Renal pelvis (tissue), 12 donors: Measurements from ENCODE around the gene PTGFRN. TPM values are rescaled to one million over a fixed set of nuclear protein-coding genes. Genes with fewer than 3 reads are reported as not detected.
"Not testable (repeated sequence)": the region's sequence is repeated elsewhere in the genome, so short reads cannot be mapped to it uniquely, and the experiment has no call there.

ENCODE experiments used
- DNase-seq: peaks from one replicate; pipeline ENCODE4 v3.0.0-alpha.2; 2013
- long read RNA-seq, 16 experiments: transcript quantifications; one replicate each; lab custom pipeline, GENCODE V29; 2026
- polyA plus RNA-seq, 3 donors: library from polyadenylated mRNA; unstranded; fragments of 120-200 nt; gene quantifications; one replicate each; pipeline ENCODE4 v1.2.1, GENCODE V29; 2013; ENCODE audit not compliant: insufficient read length in 3 of 3

The PTGFRN gene
- polyA plus RNA-seq = 10 to 100 TPM; 45.3 to 53.3 (median 48.9) TPM
- long read RNA-seq, donor 1, full-length matches to known transcripts = 1 of 1 reads
- long read RNA-seq, donor 1, partial matches to known transcripts = 0 of 1 reads
- long read RNA-seq, donor 1, other reads (novel, unspliced or antisense) = 0 of 1 reads
- long read RNA-seq, donor 2, full-length matches to known transcripts = 5 of 5 reads
- long read RNA-seq, donor 2, partial matches to known transcripts = 0 of 5 reads
- long read RNA-seq, donor 2, other reads (novel, unspliced or antisense) = 0 of 5 reads
- long read RNA-seq, donor 3, full-length matches to known transcripts = 2 of 2 reads
- long read RNA-seq, donor 3, partial matches to known transcripts = 0 of 2 reads
- long read RNA-seq, donor 3, other reads (novel, unspliced or antisense) = 0 of 2 reads
- long read RNA-seq, donor 4, full-length matches to known transcripts = 1 of 1 reads
- long read RNA-seq, donor 4, partial matches to known transcripts = 0 of 1 reads
- long read RNA-seq, donor 4, other reads (novel, unspliced or antisense) = 0 of 1 reads
- long read RNA-seq, donor 5, full-length matches to known transcripts = 2 of 2 reads
- long read RNA-seq, donor 5, partial matches to known transcripts = 0 of 2 reads
- long read RNA-seq, donor 5, other reads (novel, unspliced or antisense) = 0 of 2 reads
- long read RNA-seq, donor 6, full-length matches to known transcripts = 2 of 7 reads
- long read RNA-seq, donor 6, partial matches to known transcripts = 5 of 7 reads
- long read RNA-seq, donor 6, other reads (novel, unspliced or antisense) = 0 of 7 reads
- long read RNA-seq, donor 7, full-length matches to known transcripts = 2 of 2 reads
- long read RNA-seq, donor 7, partial matches to known transcripts = 0 of 2 reads
- long read RNA-seq, donor 7, other reads (novel, unspliced or antisense) = 0 of 2 reads
- long read RNA-seq, donor 8, full-length matches to known transcripts = 5 of 49 reads
- long read RNA-seq, donor 8, partial matches to known transcripts = 44 of 49 reads
- long read RNA-seq, donor 8, other reads (novel, unspliced or antisense) = 0 of 49 reads
- long read RNA-seq, donor 9, full-length matches to known transcripts = 3 of 10 reads
- long read RNA-seq, donor 9, partial matches to known transcripts = 7 of 10 reads
- long read RNA-seq, donor 9, other reads (novel, unspliced or antisense) = 0 of 10 reads
- long read RNA-seq, donor 10, full-length matches to known transcripts = 1 of 1 reads
- long read RNA-seq, donor 10, partial matches to known transcripts = 0 of 1 reads
- long read RNA-seq, donor 10, other reads (novel, unspliced or antisense) = 0 of 1 reads
- long read RNA-seq, donor 11, full-length matches to known transcripts = 1 of 1 reads
- long read RNA-seq, donor 11, partial matches to known transcripts = 0 of 1 reads
- long read RNA-seq, donor 11, other reads (novel, unspliced or antisense) = 0 of 1 reads
- long read RNA-seq, donor 12, full-length matches to known transcripts = 6 of 6 reads
- long read RNA-seq, donor 12, partial matches to known transcripts = 0 of 6 reads
- long read RNA-seq, donor 12, other reads (novel, unspliced or antisense) = 0 of 6 reads
- long read RNA-seq, donor 13, full-length matches to known transcripts = 1 of 1 reads
- long read RNA-seq, donor 13, partial matches to known transcripts = 0 of 1 reads
- long read RNA-seq, donor 13, other reads (novel, unspliced or antisense) = 0 of 1 reads
- long read RNA-seq, donor 14 = 0 reads
- long read RNA-seq, donor 15, full-length matches to known transcripts = 6 of 6 reads
- long read RNA-seq, donor 15, partial matches to known transcripts = 0 of 6 reads
- long read RNA-seq, donor 15, other reads (novel, unspliced or antisense) = 0 of 6 reads
- long read RNA-seq, donor 16, full-length matches to known transcripts = 1 of 7 reads
- long read RNA-seq, donor 16, partial matches to known transcripts = 6 of 7 reads
- long read RNA-seq, donor 16, other reads (novel, unspliced or antisense) = 0 of 7 reads

DNA sequence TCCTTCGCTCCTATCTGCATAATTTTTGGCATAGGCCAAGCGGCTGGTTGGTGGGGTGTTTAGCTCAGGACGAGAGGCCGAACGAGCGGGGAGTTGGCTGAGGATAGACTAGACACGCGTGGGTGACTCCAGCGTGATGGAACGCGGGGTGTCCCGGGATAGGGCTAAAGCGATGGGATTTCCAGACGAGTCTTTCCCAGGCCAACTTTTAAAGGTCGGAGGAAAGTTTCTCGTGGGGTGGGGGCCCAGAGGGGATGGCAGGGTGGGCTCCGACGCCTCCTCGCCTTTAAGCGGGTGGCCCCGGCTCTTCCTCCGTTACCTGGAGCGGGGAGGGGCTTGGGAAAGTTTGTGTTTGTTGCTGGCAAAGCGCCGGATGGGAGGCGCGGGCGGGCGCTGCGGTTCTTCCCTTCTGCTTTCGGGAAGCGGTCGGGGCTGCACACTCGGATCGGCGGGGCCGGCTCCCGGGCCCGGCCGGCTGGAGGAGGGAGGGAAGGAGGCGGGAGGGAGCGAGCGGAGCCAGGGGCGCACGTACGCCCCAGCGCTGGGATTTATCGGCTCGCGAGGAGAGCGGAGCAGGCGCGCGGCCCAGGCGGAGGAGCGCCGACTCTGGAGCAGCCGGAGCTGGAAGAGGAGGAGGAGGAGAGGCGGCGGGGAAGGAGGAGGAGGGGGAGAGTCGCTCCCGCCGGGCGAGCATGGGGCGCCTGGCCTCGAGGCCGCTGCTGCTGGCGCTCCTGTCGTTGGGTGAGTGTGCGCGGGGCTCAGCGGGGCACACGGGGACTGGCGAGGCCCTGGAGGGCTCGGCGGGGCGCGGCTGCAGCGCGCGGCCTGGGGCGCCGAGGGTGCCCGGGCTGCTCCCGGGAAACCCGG is at the start of gene PTGFRN:
TSS of gene PTGFRN (plus strand) at position 405 of the 867 bp plus-strand sequence. CDS start at position 693, 288 bp downstream.
- peak; percentile 82 for DNase-seq

DNA sequence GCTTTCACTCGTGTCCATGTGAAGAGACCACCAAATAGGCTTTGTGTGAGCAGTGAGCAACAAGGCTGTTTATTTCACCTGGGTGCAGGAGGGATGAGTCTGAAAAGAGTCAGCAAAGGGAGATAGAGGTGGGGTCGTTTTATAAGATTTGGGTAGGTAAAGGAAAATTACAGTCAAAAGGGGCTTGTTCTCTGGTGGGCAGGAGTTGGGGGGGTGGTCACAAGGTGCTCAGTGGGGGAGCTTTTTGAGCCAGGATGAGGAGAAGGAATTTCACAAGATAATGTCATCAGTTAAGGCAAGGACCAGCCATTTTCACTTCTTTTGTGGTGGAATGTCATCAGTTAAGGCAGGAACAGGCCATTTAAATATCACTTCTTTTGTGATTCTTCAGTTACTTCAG is 49.5 kb upstream of the PTGFRN start:
- DNase-seq = not testable (repeated sequence)

DNA sequence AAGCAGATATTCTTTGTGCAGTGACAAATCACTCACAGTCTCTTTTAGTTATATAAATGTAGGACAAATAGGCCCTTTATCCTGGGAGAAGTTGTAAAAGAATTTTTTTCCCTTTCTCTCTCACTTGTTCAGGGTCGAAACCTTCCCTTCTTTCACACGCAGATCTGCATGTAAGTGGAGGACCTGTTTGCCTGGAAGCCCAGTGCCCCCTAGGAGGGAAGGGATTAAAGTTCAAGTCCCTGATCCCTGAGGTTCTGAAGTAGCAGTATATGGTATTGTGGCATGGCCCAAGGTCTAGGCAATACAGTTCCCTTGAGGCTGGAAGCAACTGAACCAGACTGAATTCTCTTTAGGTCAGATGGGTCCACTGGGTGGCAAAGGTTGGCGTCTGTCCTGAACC is 48.6 kb upstream of the PTGFRN start:
- no peak for DNase-seq

DNA sequence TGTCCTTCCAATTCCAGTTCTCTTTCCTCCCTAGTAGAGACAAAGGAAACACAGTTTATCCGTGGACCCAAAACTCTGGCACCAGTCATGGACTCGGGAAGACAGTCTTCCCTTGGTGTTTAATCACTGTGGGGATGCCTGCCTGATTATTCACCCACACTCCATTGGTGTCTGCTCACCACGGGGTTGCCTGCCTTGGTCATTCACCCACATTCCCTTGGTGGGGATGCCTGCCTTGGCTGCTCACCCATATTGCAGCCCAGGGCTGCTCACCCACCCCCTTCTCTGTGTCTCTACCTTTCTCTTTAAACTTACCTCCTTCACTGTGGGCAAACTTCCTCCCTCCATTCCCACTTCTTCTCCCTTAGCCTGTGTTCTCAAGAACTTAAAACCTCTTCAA is 46.7 kb upstream of the PTGFRN start:
- not testable (repeated sequence) for DNase-seq

DNA sequence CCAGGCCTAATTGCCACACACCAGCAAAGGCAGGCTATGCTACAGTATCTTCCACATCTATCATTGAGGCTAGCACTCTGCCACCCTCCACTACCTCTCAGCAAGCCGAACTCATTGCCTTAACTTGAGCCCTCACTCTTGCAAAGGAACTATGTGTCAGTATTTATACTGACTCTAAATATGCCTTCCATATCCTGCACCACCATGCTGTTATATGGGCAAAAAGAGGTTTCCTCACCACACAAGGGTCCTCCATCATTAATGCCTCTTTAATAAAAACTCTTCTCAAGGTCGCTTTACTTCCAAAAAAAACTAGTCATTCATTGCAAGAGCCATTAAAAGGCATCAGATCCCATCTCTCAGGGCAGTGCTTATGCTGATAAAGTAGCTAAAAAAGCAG is 43.2 kb upstream of the PTGFRN start:
- not testable (repeated sequence) for DNase-seq

DNA sequence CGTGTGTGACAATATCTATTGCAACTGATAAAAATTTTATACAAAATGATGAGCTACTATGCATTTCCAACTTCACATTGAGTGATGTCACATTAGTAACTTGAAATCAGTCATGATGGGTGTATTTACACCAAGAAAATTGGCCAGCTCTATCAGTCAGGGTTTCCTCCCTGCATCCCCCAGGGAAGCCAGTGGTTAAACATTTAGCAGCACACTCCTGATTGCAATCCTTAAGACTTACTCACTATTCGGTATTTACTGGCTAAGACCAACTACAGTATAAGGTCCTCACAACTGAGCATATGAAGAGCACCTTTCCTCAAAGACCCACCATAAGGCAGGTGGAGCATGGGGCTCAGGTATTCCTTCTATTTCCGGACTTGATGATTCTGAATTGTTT is 41.3 kb upstream of the PTGFRN start:
- no peak for DNase-seq

DNA sequence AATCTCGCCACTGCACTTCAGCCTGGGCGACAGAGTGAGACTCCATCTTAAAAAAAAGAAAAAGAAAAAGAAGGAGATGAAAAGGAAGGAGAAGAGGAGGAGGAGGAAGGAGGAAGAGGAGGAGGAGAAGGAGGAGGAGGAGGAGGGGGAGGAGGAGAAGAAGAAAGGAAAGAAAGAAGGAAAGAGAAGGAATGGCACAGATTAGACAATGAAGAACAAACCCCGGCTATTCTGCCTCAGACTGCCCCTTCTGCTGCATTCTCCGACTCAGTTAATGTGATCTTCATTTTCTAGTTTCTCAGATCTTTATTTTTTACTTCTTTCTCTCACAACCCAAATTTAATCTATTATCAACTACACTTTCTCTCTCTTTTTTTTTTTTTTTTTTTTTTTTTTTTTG is 40.1 kb upstream of the PTGFRN start:
- DNase-seq = no peak

DNA sequence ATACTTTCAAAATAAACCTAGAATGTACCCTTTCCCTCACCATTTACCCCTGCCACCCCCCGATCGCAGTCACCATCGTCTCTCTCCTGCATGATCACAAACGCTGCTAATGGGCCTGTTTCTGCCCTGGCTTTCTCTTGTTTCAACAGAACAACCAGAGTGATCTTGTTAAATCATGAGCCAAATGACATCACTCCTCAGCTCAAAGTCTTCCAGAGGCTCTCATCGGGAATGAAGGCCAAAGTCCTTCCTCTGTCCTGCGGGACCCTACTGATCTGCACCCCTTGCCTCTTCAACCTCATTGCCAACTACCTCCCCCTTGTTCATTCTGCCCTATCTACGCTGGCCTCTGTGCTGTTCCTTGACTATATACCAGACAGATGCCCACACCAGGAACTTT is 39.4 kb upstream of the PTGFRN start:
- no peak for DNase-seq

DNA sequence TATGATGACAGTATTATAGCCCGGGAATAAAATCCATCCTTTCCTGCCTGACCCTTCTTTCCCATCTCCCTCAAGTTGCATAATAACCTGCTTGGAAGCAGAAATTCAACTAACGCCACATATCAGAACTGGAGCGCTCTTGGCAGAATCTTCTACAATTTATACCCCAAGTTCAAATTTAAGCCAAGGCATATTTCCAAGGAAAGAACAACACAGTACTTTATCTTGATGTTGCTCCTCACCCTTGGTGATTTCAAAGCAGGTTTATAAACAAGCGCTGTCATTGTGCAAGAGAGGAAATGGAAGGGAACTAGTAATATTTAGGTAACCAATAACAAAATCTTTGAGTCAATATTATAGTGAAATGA is 38.0 kb upstream of the PTGFRN start:
- DNase-seq = no peak

DNA sequence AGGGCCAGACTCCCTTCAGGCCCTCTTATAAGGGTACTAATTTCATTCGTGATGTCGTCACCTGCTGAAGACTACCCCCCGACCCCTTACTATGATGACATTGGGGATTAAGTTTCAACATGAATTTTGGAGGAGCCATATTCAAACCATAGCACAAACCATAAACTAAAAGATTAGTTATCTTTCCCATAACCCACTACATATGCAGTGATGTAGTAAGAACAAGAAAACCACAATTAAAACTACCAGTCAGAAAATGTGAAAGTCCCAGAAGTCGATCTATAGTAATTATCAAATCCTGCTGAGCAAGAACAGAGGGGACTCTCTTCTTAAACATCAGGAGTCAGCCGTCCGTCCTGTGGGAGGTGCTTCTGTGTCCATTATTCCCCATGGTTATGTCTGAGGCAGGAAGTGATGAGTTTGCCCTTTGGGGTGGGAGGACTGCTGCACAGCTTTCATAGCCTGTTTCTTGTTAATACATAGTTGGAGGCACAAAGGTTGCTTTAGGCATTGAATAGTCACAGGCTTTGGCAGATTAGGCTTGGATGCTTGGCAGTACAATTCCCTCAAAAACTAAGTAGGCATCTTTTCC is 35.9 kb upstream of the PTGFRN start:
- DNase-seq = no peak

DNA sequence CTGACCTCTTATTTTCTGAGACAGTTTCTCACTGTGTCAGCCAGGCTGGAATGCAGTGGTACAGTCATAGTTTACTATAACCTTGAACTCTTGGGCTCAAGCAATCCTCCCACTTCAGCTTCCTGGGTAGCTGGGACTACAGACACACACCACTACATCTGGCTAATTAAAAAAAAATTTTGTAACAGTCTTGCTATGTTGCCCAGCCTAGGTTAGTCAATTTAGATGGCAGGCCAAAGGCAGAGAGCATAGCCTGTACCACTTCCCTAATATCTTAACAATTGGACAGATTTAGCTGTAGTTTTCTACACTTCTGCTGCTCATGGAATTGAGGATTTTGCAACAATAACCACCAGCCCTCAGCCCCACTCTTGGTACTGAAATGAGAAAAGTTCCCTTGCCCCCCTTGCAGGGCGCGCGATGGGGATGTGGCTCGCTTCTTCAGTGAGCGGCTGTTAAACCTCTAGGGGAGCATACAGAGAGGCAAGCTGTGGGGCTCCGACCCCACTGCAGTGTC is 34.9 kb upstream of the PTGFRN start:
- DNase-seq = no peak

DNA sequence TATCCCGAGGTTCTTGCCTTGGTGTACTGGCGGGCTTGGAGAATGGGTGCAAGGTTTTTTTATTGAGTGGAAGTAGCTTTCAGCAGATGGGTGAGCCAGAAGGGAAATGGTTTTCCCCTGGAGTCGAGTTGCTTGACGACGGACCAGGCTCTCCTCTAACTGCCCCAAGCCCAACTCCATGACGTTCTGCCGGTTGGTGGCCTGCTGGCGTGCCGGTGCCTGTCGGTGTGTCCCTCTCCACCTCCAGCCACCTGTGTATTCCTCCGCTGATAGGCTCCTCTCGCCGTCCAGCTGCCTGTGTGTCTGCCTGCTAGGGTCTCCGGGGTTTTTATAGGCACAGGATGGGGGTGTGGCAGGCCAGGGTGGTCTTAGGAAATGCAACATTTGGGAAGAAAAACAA is 34.3 kb upstream of the PTGFRN start:
- DNase-seq = no peak

DNA sequence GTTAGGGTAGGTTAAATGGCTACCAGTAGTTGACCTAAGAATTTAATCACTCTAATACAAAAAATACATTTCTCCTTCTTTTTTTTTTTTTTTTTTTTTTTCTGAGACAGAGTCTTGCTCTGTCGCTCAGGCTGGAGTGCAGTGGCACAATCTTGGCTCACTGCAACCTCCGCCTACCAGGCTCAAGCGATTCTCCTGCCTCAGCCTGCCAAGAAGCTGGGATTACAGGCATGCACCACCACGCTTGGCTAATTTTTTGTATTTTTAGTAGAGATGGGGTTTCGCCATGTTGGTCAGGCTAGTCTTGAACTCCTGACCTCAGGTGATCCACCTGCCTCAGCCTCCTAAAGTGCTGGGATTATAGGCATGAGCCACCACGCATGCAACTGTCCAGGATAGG is 33.8 kb upstream of the PTGFRN start:
- not testable (repeated sequence) for DNase-seq

DNA sequence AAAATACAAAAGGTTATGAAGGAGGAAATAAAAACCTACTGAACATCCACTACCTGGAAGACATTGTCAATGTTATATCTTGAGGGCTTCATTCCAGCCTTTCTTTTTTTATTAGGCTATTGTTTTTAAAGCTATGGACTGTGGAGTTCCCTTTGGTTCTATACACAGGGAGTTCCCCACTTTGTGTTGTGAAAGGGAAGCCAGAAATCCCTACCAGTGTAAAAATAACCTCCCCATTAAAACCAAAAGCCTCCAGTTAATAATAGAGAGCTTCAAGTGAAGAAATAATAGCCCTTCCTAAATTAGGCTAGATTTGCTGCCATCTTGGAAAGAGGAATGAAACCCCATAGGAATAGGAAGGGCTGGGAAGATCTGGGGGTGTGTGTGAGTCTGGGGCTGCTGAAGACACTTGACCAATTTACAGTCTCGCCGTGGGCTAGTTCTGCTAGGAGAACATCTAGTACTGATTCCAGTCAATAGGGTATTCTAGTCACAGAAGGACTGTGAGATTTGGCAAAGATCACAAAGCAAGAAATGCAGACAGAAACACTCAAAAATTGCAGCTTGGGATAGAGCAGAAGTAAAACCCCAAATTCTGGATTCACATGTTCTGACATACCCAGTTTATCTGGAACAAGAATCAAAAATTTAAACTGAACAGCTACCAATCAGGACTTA is 32.4 kb upstream of the PTGFRN start:
- DNase-seq = no peak

DNA sequence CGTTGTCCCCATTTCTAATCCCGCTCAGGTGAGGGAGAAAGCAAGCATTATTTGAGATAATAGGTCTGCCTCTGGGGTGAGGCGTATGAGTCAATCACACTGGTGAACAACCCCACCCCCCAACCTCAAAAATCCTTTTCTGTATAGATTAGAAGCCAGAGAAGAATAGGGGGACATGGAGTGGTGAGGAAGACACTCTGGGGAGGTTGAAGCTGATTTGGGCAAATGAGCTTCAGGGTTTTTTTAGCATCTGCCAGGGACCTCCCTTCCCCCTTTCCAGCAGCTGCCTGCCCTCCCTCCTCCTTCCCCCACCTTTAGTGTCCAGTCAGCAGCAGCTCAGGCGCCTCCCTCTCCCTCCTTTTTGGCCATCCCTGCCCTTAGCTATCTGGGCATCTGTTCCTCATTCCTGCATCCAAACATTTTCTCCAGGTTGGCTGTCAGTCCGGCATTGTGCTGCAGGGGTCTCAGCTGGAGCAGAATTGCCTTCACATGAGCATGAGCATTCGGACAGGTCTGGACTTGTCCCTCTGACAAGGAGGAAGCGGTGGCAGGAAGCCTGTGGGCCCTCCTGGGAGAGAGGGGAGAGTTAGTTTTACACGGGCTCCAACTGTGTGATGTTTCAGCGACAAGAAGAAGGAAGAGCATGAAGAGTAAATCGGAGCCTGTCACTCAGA is 30.8 kb upstream of the PTGFRN start:
- no peak for DNase-seq

DNA sequence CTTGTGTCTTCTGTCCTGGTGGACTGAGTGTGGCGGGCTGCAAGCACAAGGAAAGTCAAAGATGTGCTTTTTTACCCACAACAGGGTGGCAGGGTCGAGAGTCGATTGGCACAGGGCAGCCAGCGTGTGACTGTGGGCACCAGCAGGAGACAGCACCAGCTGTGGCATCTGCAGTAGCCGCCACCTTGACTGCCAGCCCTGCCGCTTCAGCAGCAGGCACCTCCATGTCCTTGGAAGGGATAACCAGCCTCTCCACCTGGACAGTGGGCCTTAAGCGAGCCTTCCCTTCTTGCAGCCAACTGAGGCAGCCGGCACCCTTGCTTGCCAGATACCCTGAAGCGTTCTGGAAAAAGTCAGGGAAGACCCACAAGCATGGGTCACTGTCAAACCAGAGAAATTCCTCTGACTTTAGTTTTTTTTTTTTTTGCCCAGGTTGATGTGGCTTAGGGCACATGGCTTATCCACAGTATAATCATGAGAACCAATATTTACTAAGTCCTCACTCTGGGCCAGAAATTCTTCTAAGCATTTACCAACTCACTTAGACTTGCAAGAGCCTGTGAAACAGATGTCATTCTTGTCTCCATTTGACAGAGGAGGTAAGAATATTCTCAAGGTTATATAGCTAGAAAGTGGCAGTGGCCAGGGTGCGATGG is 30.1 kb upstream of the PTGFRN start:
- no peak for DNase-seq

DNA sequence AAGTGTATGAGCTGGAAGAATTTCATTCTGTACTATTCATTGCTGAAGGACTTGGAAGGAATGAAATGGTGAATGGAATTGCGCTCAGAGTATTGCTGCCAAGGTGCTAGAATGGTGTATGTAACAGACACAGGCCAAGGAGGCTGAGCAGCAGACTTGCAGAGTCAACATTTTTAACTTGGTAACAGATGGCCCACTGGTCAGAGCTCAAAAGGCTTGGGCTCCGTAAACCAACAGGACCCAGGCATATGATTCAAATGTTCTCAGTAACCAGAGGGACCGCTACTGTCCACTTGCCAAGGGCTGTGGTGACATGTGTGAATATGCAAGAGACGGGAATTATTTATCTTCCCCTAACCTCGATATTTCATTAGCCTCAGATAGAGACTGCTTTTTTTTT is 28.8 kb upstream of the PTGFRN start:
- DNase-seq = no peak
